Stimulated activated CD4-positive, alpha-beta T cell treated with anti-CD3 and anti-CD28 coated beads, Interleukin-2, amount 100 ng/mL, for 48 hours (primary cell): ENCODE measurements around the gene DPYD.

Experiments used
- DNase-seq, 2 donors: peaks; one replicate each; pipeline ENCODE4 v3.0.0-alpha.2; 2020

DPYD gene

DNA sequence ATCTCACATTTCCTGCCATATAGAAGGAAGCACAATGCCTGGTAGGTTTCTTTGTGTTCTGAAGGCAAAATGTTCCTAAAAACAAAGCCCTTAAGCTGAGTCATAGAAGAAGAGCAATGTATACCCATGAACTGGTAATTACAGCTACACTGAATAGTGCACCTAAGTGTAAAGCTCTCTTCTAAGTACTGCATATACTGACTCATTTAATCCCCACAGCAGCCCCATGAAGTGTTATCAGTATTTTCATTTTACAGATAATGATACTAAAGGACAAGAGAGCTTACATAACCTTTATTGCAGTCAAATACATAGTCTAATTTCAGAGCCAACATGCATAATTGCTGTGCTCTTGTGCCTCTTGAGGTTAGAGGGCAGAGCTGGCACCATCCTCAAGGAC, 239.9 kb downstream of the DPYD start:
- DNase-seq = no peak

DNA sequence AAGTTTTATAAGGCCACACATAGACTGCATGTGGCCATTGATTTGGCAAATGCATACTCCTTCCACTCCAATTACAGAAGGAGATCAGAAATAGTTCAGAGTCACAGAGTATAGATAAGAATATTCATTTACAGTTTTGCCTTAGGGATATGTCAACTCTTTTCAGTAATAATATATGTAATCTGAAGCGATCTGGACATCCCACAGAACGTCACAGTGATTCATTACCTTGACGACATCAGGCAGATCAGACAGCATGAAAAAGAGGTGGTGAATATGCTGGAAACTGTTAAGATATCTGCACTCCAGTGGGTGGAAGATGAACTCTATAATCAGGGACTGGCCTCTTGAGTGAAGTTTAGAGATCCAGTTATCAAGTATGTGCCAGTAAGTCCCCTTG, 240.4 kb downstream of the DPYD start:
- no peak for DNase-seq

DNA sequence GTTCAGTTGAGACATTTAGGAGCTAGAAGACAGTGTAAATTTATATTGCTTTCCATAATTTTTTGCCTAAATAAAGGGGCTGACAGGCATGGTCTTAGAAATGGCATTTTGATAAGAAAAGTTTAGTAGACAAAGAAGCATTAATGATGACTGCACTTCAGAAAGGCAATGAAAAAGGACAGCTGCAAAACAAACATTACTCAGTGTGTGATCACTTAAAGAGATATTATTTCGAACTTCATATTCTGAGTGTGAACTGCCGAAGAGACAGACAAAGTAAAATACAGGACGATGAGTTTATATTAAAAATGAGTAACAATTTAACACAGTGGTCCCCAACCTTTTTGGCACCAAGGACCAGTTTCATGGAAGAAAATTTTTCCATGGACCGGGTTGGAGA, 243.1 kb downstream of the DPYD start:
- no peak for DNase-seq

DNA sequence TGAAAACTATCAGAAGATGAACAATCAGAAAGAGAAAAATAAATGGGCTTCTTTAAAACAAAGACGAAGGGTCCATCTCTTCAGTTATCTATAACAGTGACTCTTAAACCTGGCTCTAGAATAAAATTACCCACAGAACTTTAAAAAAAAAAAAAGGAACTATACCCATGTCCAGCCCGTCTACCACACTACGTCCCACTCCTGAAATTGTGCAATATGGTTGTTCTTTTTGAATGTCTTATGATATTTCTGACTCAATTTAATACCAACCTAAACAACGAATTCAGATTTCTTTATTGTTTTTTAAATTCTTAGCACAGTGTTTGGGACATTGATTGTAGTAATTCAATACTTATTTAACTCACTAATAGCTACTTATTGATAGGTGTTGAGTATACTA, 246.3 kb downstream of the DPYD start:
- DNase-seq = no peak

DNA sequence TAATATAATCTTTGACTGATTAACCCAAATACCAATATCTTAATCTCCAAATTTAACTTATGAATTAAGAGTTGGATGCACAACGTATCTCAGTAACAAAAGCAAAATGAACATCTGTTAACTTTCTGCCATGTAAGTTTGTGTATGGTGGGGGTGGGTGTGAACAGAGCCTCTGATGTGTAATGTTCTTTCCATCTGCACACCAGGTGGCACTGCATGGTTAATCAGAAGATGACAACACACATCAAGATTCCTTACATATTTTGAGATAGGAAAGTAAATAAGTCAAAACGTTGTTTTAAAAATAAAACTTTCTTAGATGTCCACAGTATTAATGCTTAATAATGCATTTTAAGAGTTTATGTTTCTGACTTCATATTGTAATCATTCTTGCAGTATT, 251.9 kb downstream of the DPYD start:
- DNase-seq = peak in 1 of 2 donors; percentile 0

DNA sequence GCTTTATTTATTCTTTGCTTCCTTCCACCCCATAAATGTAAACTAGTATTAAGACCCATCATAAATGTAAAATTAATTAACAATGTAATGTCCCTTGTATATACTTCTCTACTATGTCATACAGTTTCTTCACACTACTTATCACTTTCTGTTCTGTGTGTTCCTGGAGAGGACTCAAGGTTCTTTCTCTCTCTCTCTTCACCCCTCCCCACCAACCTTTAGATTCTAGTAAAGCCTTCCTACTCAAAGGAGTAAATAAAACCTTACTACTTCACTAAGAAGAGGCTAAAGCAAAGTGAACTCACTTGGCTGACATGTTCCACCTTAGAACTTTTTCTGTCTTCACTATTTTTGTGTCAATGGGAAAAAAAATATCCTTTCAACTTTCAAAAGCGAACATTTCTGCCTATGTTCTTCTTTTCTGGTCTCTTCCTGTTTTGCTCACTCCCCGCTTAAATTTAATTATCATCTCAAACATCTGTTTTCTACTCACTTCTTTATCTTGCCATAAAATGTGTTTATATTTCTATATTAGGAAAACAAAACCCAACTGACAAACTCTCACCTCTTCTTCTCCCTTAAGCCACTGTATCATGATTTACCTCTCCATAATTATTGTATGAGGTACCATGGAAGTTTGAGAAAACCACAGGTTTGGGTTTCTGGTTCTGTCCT, 260.3 kb downstream of the DPYD start:
- DNase-seq = no peak

DNA sequence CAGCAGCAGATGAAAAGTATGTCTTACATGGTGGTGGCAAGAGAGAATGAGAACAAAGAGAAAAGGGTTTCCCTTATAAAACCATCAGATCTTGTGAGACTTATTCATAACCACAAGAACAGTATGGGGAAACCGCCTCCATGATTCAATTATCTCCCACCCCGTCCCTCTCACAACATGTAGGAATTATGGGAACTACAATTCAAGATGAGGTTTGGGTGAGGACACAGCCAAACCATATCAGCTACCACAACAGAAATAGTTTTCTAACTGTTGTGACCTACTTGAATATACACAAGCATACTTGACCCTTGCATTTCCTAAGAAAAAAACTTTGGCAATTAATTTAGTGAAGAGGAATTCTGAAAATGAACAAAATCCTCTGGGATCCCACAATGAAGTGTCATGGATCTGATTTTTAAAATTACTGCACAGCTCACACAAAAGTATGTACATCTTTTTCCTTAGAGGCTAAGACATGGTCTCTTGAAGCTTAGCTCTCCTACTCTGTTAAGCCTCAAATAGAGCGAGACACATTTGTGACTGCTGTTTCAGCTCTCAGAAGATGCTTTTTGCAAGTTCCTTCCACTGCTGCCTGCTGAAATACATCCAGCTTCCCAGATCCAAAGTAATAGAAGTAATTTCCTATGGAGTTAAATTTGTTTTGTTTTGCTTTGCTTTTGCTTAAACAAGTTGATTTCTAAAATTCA, 265.8 kb downstream of the DPYD start:
- no peak for DNase-seq

DNA sequence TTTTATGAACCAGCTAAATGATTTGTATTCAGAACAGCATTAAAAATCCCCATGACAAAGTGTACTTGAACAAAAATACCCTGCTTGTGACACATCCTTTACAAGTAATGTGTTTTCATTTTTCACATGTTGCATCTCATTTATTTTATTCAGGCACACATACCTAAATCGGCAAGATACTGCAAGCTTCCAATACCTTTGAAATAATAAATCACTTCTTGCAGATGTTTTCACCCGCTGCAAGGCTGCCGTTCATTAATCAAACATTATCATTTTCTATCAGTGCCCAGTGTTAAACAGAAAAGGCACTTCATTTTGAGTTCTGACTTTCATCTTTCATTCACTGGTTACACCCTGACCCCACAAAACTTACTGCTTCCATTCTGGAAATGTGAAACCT, 269.6 kb downstream of the DPYD start:
- no peak for DNase-seq

- DNase-seq = no peak
These were observed 271.2 kb downstream of the DPYD start for GRCh38 chr1:97649591-97649990.

- DNase-seq = no peak
These were observed 273.1 kb downstream of the DPYD start for GRCh38 chr1:97647776-97648175.

- DNase-seq = no peak
These were observed 274.8 kb downstream of the DPYD start for GRCh38 chr1:97646071-97646470.

- DNase-seq = no peak
These were observed 280.2 kb downstream of the DPYD start for GRCh38 chr1:97640677-97641076.

GRCh38 chr1:97636941-97637340, 283.9 kb downstream of the DPYD start:
- no peak for DNase-seq

DNA sequence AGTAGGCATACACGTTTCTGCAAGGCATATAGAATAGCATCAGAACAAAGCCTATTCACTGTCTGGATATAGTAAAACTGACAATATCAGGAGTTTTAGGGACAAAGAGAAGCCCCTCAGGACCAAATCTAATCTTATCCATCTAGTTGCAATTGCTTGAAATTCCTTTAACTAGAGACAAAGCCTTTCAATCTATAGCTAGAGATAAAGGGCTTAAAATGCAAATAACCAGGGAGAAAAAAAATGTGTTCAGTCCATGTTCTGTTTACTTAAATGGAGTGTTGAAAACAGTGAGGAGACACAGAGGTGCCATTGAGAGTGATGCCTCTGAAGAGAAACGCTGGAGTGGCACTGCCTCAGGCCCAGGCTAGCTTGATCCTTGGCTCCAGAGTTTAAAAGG, 286.1 kb downstream of the DPYD start:
- DNase-seq = no peak

DNA sequence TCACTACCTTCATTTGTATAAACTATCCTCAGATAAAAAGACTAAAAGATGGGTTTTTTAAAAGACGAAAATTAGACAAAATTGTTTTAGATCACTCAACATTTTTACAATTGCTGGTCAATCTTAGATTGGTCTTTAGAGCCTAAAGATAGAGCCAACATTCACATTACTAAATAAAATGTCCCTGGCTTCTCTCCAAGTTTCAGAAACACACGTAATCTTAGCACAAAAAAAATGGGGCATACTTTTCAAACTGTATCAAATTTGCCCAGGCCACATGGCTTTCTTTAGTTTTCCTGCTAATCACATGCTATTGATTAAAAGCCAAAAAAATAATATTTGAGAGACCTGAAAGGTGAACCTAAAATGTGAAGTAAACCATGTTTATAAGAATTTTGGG, 288.1 kb downstream of the DPYD start:
- DNase-seq = no peak

DNA sequence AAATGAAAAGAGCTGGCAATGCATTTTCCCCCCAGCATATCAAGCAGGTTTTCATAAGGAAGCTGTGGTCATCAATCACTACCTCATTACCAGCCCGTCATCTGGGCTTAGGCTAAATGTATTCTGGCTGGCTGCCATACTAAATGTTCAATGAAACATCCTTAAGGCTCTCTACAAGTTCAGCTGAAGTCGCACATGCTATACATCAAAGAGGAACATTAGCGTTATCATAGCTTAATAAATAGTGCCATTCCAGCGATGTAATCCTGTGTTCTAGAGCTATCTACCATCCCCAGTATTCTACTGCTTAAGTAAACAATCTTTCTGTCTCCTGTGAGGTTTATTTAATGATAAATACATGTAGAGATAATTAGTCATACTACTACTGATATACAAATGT, 288.8 kb downstream of the DPYD start:
- DNase-seq = no peak

GRCh38 chr1:97630948-97631347, 289.9 kb downstream of the DPYD start:
- no peak for DNase-seq

DNA sequence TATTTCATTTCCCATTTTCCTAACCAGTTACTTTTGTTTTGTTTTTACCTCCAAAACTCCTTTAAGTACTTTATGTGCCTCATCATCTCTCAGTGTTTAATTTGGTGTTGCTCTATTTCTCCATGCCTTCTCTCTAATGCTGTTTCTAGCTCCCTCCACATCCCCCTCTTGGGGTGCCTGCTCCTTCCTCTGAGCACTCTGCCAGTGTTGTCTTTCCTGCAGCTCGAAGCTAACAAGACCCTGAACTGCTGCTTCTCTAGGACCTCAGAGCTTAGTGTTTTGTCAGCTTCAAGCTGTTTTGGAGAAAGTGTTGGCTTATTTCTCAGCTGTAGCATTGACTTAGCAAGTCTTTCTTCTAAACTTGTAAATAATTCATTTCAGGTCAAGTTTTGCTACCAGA, 290.6 kb downstream of the DPYD start:
- DNase-seq = no peak

GRCh38 chr1:97623220-97623619, 297.6 kb downstream of the DPYD start:
- DNase-seq = no peak

DNA sequence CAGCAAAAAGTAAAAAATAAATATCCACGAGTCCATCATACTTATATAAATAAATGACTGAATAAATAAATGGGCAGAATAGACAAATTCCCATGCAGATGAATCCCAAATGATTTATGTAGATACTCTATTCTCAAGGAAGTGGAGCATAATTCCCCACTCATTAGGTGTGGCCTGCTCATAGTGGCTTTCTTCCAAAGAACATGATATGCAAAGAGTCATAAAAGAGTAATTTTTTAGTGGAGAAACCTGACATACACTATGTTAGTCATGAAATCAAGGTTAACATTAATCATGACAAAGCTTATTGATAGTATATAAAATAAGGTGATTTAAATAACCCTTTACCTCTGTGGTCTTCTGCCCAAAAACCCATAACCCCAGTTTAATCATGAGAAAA, 298.9 kb downstream of the DPYD start:
- no peak for DNase-seq

DNA sequence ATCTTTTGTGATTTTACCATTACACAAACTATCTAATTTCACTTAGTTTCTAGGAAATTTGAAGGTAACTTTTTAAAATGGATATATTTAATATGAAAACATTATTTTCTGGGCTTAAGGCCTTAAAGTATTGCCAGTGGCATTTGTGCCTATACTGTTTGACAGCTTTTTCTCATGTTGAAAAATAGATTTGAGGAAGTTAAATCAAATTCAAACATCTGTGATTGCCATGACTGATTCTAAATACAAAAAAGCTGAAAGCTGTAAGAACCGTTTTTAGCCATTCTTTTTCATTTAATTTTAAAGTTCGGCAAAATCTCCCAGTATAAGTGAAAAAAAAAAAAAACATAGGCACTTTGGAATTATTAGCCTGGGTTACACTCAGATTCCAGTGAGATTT, 301.1 kb downstream of the DPYD start:
- DNase-seq = no peak

GRCh38 chr1:97610748-97611147, 310.1 kb downstream of the DPYD start:
- no peak for DNase-seq

- no peak for DNase-seq
These were observed 310.7 kb downstream of the DPYD start for GRCh38 chr1:97610102-97610501.

- no peak for DNase-seq
These were observed 312.6 kb downstream of the DPYD start for GRCh38 chr1:97608272-97608671.

DNA sequence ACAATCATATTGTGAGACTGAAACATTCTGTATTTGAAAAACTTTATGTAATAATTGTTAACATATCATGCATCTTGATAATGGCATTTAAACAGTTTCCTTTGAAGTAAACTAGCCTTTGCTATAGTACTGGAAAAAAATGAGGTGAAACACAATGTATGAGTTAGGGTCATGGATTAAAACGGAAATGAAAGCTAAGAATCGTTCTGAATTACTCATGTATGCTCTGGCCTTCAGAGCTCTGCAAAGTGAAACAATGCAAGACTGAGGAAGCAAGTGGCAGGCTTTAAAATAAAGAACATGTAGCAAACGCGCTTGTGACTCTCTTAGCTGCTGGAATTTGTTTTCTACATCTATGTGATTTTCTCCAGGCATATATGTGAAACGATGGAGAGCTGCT, 317.1 kb downstream of the DPYD start:
- no peak for DNase-seq
